NB4 (cell line): ENCODE results near the gene TMEM131L.
"Not testable (repeated sequence)": the region's sequence is repeated elsewhere in the genome, so short reads cannot be mapped to it uniquely, and the experiment has no call there.

Experiments used
- DNase-seq: peaks from one replicate; pipeline ENCODE4 v3.0.0; 2010; ENCODE audit warnings: low read depth
- H3K4me3 ChIP-seq: one replicate; pipeline ENCODE4 v1.5.1; 2011; ENCODE audit warnings: mild to moderate bottlenecking, low read depth, low read length, moderate library complexity
- CTCF ChIP-seq: IDR thresholded peaks from one replicate; pipeline ENCODE4 v1.5.1; 2012; ENCODE audit warnings: low read depth, low read length
- MAX ChIP-seq: IDR thresholded peaks from 2 replicates; pipeline ENCODE4 v1.6.1; 2011; ENCODE audit warnings: low read depth, low read length
- MYC ChIP-seq: IDR thresholded peaks from 2 replicates; pipeline ENCODE4 v1.6.1; 2011; ENCODE audit warnings: low read depth, low read length
- POLR2A ChIP-seq: IDR thresholded peaks from 2 replicates; pipeline ENCODE4 v1.6.1; 2011; ENCODE audit warnings: mild to moderate bottlenecking; ENCODE audit not compliant: insufficient read length; ENCODE audit errors: extremely low read depth

Gene TMEM131L

GRCh38 chr4:153502584-153502983 lies 36.4 kb downstream of the TMEM131L start:
- no peak for TF ChIP-seq POLR2A
- TF ChIP-seq CTCF = no peak
- no peak for TF ChIP-seq MYC
- no peak for TF ChIP-seq MAX
- no peak overlapping the region for H3K4me3 ChIP-seq
- no peak for DNase-seq

- DNase-seq = no peak
- TF ChIP-seq MAX = no peak
- no peak for TF ChIP-seq CTCF
- no peak for TF ChIP-seq MYC
- TF ChIP-seq POLR2A = no peak
- no peak overlapping the region for H3K4me3 ChIP-seq
These were observed 40.5 kb downstream of the TMEM131L start for GRCh38 chr4:153506341-153507309.

GRCh38 chr4:153507310-153508073 lies 41.3 kb downstream of the TMEM131L start:
- TF ChIP-seq MYC (no peak), MAX (no peak), POLR2A (no peak), CTCF (no peak)
- no peak overlapping the region for H3K4me3 ChIP-seq
- DNase-seq = no peak

GRCh38 chr4:153509212-153509611 lies 43.1 kb downstream of the TMEM131L start:
- not testable (repeated sequence) for DNase-seq, H3K4me3 ChIP-seq

- TF ChIP-seq MYC = no peak
- no peak for TF ChIP-seq MAX
- DNase-seq = no peak
- no peak overlapping the region for H3K4me3 ChIP-seq
These were observed 43.6 kb downstream of the TMEM131L start for GRCh38 chr4:153509724-153510123.

GRCh38 chr4:153510252-153511001 lies 44.3 kb downstream of the TMEM131L start:
- no peak overlapping the region for H3K4me3 ChIP-seq
- no peak for DNase-seq
- TF ChIP-seq CTCF (no peak), MAX (no peak), MYC (no peak), POLR2A (no peak)
